ENCODE results near the gene TCHP.

Gene TCHP

GRCh38 chr12:109863847-109864712, 36.0 kb upstream of the TCHP start:
- no peak overlapping the region for H2BK12ac ChIP-seq (ENCODE audit: low read length)
- H3K27me3 ChIP-seq (ENCODE audit: control insufficient read depth in 3 of 3, insufficient read depth in 3 of 3, low read depth in 1 of 3, low read length in 3 of 3), result no peaks in the 10 kb centered on the region
- H3K9ac ChIP-seq (ENCODE audit: low read depth, low read length, poor library complexity), result peak overlapping the region; percentile 2
- H3K4ac ChIP-seq (ENCODE audit: low read length), result no peak overlapping the region
- H2BK15ac ChIP-seq (ENCODE audit: low read length), result no peak overlapping the region
- no peak overlapping the region for H3K4me3 ChIP-seq (ENCODE audit: low read length in 2 of 2)
- H4K91ac ChIP-seq (ENCODE audit: low read depth, low read length, poor library complexity), result no peak overlapping the region
- H2BK5ac ChIP-seq (ENCODE audit: low read length), result no peak overlapping the region
- peaks cover 0 to 2% of the 10 kb centered on the region in 2 donors for H3K36me3 ChIP-seq (replicated peaks in 1 of 2; ENCODE audit: control insufficient read depth in 2 of 2, insufficient read depth in 2 of 2, low read length in 2 of 2)
- no peak overlapping the region for H2AK5ac ChIP-seq (ENCODE audit: low read depth, low read length)
- H4K8ac ChIP-seq (ENCODE audit: low read depth, low read length), result no peak overlapping the region
- no peak overlapping the region for H2BK120ac ChIP-seq (ENCODE audit: low read depth, low read length)
- H3K9me3 ChIP-seq (replicated peaks in 1 of 2; ENCODE audit: control insufficient read depth in 2 of 2, insufficient read depth in 1 of 2, low read depth in 1 of 2, low read length in 2 of 2), result no peaks in the 10 kb centered on the region
- peaks cover 3% of the 10 kb centered on the region for H3K79me1 ChIP-seq (ENCODE audit: low read depth, low read length)
- H3K23ac ChIP-seq (ENCODE audit: low read depth, low read length, poor library complexity), result no peak overlapping the region
- peak overlapping the region; percentile 82 for H3K18ac ChIP-seq (ENCODE audit: low read length)
- H2AFZ ChIP-seq (ENCODE audit: low read length), result no peak overlapping the region
- DNase-seq (ENCODE audit: low spot score), result no peak
- no peak overlapping the region for H3K4me2 ChIP-seq (ENCODE audit: insufficient read depth, low read length, poor library complexity, severe bottlenecking)
- H3K27ac ChIP-seq (replicated peaks; ENCODE audit: low read length), result no peak overlapping the region
- H3K4me1 ChIP-seq (ENCODE audit: control insufficient read depth in 2 of 2, insufficient read depth in 1 of 2, low read depth in 1 of 2, low read length in 2 of 2), result peaks cover 6 to 12% of the 10 kb centered on the region in 2 donors
- H3K14ac ChIP-seq (ENCODE audit: low read length), result no peak overlapping the region
- no CpG with 5 or more reads among the region's 9 CpGs for WGBS, 2 donors (ENCODE audit: extremely low coverage in 2 of 2, insufficient read length in 2 of 2, insufficient replicate concordance in 1 of 2)

GRCh38 chr12:109864916-109865315, 35.2 kb upstream of the TCHP start:
- H3K79me1 ChIP-seq (ENCODE audit: low read depth, low read length), result peaks cover 3% of the 10 kb centered on the region
- H3K27ac ChIP-seq (replicated peaks; ENCODE audit: low read length), result no peak overlapping the region
- H3K4me2 ChIP-seq (ENCODE audit: insufficient read depth, low read length, poor library complexity, severe bottlenecking), result no peak overlapping the region
- H3K23ac ChIP-seq (ENCODE audit: low read depth, low read length, poor library complexity), result no peak overlapping the region
- no peak overlapping the region for H3K4ac ChIP-seq (ENCODE audit: low read length)
- H3K36me3 ChIP-seq (replicated peaks in 1 of 2; ENCODE audit: control insufficient read depth in 2 of 2, insufficient read depth in 2 of 2, low read length in 2 of 2), result peaks cover 0 to 2% of the 10 kb centered on the region in 2 donors
- no peak overlapping the region for H3K18ac ChIP-seq (ENCODE audit: low read length)
- H3K4me3 ChIP-seq (ENCODE audit: low read length in 2 of 2), result no peak overlapping the region
- no peak for DNase-seq (ENCODE audit: low spot score)
- no peak overlapping the region for H3K14ac ChIP-seq (ENCODE audit: low read length)
- H2BK12ac ChIP-seq (ENCODE audit: low read length), result no peak overlapping the region
- H3K9ac ChIP-seq (ENCODE audit: low read depth, low read length, poor library complexity), result no peak overlapping the region
- no peak overlapping the region for H2AFZ ChIP-seq (ENCODE audit: low read length)
- H3K27me3 ChIP-seq (ENCODE audit: control insufficient read depth in 3 of 3, insufficient read depth in 3 of 3, low read depth in 1 of 3, low read length in 3 of 3), result no peaks in the 10 kb centered on the region
- no peak overlapping the region for H2BK120ac ChIP-seq (ENCODE audit: low read depth, low read length)
- no peak overlapping the region for H4K8ac ChIP-seq (ENCODE audit: low read depth, low read length)
- H2BK5ac ChIP-seq (ENCODE audit: low read length), result no peak overlapping the region
- WGBS, 2 donors (ENCODE audit: extremely low coverage in 2 of 2, insufficient read length in 2 of 2, insufficient replicate concordance in 1 of 2), result no CpG with 5 or more reads among the region's 3 CpGs
- peaks cover 6 to 12% of the 10 kb centered on the region in 2 donors for H3K4me1 ChIP-seq (ENCODE audit: control insufficient read depth in 2 of 2, insufficient read depth in 1 of 2, low read depth in 1 of 2, low read length in 2 of 2)
- no peak overlapping the region for H2BK15ac ChIP-seq (ENCODE audit: low read length)
- no peak overlapping the region for H4K91ac ChIP-seq (ENCODE audit: low read depth, low read length, poor library complexity)
- no peak overlapping the region for H2AK5ac ChIP-seq (ENCODE audit: low read depth, low read length)
- H3K9me3 ChIP-seq (replicated peaks in 1 of 2; ENCODE audit: control insufficient read depth in 2 of 2, insufficient read depth in 1 of 2, low read depth in 1 of 2, low read length in 2 of 2), result no peaks in the 10 kb centered on the region

- no peak overlapping the region for H4K91ac ChIP-seq (ENCODE audit: low read depth, low read length, poor library complexity)
These were observed 31.7 kb upstream of the TCHP start for GRCh38 chr12:109868182-109869051.

DNA sequence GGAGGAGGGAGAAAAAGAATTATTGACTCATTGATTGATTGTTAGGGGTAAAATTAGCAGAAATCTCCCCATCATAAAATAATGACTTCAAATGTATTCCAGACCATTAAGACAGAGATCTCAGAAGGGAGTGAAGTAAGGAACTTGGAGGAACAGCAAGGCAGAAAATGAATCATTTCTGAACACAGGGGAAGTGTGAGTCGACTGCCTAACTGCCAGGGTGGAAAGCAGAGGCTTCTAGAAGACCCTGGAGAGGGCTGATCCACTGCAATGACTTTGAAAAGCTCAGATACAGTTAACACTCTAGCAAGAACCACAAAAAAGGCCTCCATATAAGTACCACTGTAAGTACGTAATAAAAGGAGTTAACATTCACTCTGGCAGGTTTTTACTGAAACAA, 29.4 kb upstream of the TCHP start:
- Histone ChIP-seq H3K4me1 (ENCODE audit: control insufficient read depth in 2 of 2, insufficient read depth in 1 of 2, low read depth in 1 of 2, low read length in 2 of 2) (peaks cover 2 to 5% of the 10 kb centered on the region in 2 donors), H3K79me1 (ENCODE audit: low read depth, low read length) (no peaks in the 10 kb centered on the region), H4K91ac (ENCODE audit: low read depth, low read length, poor library complexity) (no peak overlapping the region), H3K18ac (ENCODE audit: low read length) (no peak overlapping the region), H3K14ac (ENCODE audit: low read length) (no peak overlapping the region), H3K4me2 (ENCODE audit: insufficient read depth, low read length, poor library complexity, severe bottlenecking) (no peak overlapping the region), H3K4me3 (ENCODE audit: low read length in 2 of 2) (no peak overlapping the region), H3K4ac (ENCODE audit: low read length) (no peak overlapping the region), H3K23ac (ENCODE audit: low read depth, low read length, poor library complexity) (no peak overlapping the region), H3K27ac (replicated peaks; ENCODE audit: low read length) (no peak overlapping the region), H2AFZ (ENCODE audit: low read length) (no peak overlapping the region), H2AK5ac (ENCODE audit: low read depth, low read length) (no peak overlapping the region), H2BK120ac (ENCODE audit: low read depth, low read length) (no peak overlapping the region), H4K8ac (ENCODE audit: low read depth, low read length) (no peak overlapping the region), H2BK5ac (ENCODE audit: low read length) (no peak overlapping the region), H3K9ac (ENCODE audit: low read depth, low read length, poor library complexity) (no peak overlapping the region), H2BK15ac (ENCODE audit: low read length) (no peak overlapping the region), H3K9me3 (replicated peaks in 1 of 2; ENCODE audit: control insufficient read depth in 2 of 2, insufficient read depth in 1 of 2, low read depth in 1 of 2, low read length in 2 of 2) (no peaks in the 10 kb centered on the region), H3K36me3 (replicated peaks in 1 of 2; ENCODE audit: control insufficient read depth in 2 of 2, insufficient read depth in 2 of 2, low read length in 2 of 2) (peaks cover 0 to 6% of the 10 kb centered on the region in 2 donors), H2BK12ac (ENCODE audit: low read length) (no peak overlapping the region), H3K27me3 (ENCODE audit: control insufficient read depth in 3 of 3, insufficient read depth in 3 of 3, low read depth in 1 of 3, low read length in 3 of 3) (no peaks in the 10 kb centered on the region)
- DNase-seq (ENCODE audit: low spot score), result no peak
- WGBS, 2 donors (ENCODE audit: extremely low coverage in 2 of 2, insufficient read length in 2 of 2, insufficient replicate concordance in 1 of 2), result no CpG with 5 or more reads among the region's 2 CpGs

More at GRCh38 chr12:109868182-109869051, 31.7 kb upstream of the TCHP start:
- H3K36me3 ChIP-seq (replicated peaks in 1 of 2; ENCODE audit: control insufficient read depth in 2 of 2, insufficient read depth in 2 of 2, low read length in 2 of 2), result peaks cover 0 to 6% of the 10 kb centered on the region in 2 donors
- H3K18ac ChIP-seq (ENCODE audit: low read length), result no peak overlapping the region
- WGBS, 2 donors (ENCODE audit: extremely low coverage in 2 of 2, insufficient read length in 2 of 2, insufficient replicate concordance in 1 of 2), result no CpG with 5 or more reads among the region's 9 CpGs
- no peak overlapping the region for H4K8ac ChIP-seq (ENCODE audit: low read depth, low read length)
- H3K79me1 ChIP-seq (ENCODE audit: low read depth, low read length), result no peaks in the 10 kb centered on the region
- DNase-seq (ENCODE audit: low spot score), result no peak
- H3K4me2 ChIP-seq (ENCODE audit: insufficient read depth, low read length, poor library complexity, severe bottlenecking), result no peak overlapping the region
- H3K23ac ChIP-seq (ENCODE audit: low read depth, low read length, poor library complexity), result peak overlapping the region; percentile 6
- H2AFZ ChIP-seq (ENCODE audit: low read length), result no peak overlapping the region
- no peak overlapping the region for H2BK5ac ChIP-seq (ENCODE audit: low read length)
- H2BK12ac ChIP-seq (ENCODE audit: low read length), result no peak overlapping the region
- H3K27ac ChIP-seq (replicated peaks; ENCODE audit: low read length), result no peak overlapping the region
- no peak overlapping the region for H2AK5ac ChIP-seq (ENCODE audit: low read depth, low read length)
- H3K9ac ChIP-seq (ENCODE audit: low read depth, low read length, poor library complexity), result peak overlapping the region; percentile 27
- peaks cover 11 to 14% of the 10 kb centered on the region in 2 donors for H3K4me1 ChIP-seq (ENCODE audit: control insufficient read depth in 2 of 2, insufficient read depth in 1 of 2, low read depth in 1 of 2, low read length in 2 of 2)
- no peak overlapping the region for H3K4ac ChIP-seq (ENCODE audit: low read length)
- no peak overlapping the region for H3K14ac ChIP-seq (ENCODE audit: low read length)
- H3K9me3 ChIP-seq (replicated peaks in 1 of 2; ENCODE audit: control insufficient read depth in 2 of 2, insufficient read depth in 1 of 2, low read depth in 1 of 2, low read length in 2 of 2), result no peaks in the 10 kb centered on the region
- H3K27me3 ChIP-seq (ENCODE audit: control insufficient read depth in 3 of 3, insufficient read depth in 3 of 3, low read depth in 1 of 3, low read length in 3 of 3), result no peaks in the 10 kb centered on the region
- no peak overlapping the region for H3K4me3 ChIP-seq (ENCODE audit: low read length in 2 of 2)
- H2BK120ac ChIP-seq (ENCODE audit: low read depth, low read length), result no peak overlapping the region
- H2BK15ac ChIP-seq (ENCODE audit: low read length), result no peak overlapping the region
